ENCODE results near the gene ZNF831. TPM values are rescaled to one million over a fixed set of nuclear protein-coding genes. Genes with fewer than 3 reads are reported as not detected.

The ZNF831 gene
- total RNA-seq, 1 experiment from 2014 or later, result not detected

DNA sequence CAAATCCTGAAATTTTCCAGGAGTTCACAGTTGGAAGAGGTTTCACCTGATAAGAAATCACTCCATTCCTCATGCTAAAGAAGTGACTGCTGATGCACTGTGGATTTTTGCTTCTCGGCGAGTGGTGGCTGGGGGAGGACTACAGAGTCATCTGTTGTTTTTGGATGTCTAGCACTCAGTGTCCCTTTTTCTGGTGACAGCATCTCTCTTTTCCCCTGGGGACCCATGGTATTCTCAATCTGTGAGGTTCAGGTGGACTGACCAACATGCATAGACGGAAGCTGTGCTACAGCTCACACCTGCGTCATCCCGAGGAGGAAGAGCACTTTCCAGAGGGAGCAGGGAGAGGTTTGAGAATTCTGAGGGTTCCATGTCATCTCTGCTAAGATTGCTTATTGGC lies 42.7 kb upstream of the ZNF831 start:
- ChIA-PET POLR2A (interaction anchor here (0.6 kb wide), 1 partner anchor 819 kb away, joined by 3 read pairs; the partner anchor contains the start of genes FAM217B and PPP1R3D), CTCF (no interaction called here)
- no peaks in the 10 kb centered on the region for H3K36me3 Mint-ChIP-seq (ENCODE audit: insufficient read depth, unreplicated experiment)
- no peaks in the 10 kb centered on the region for H3K4me1 Mint-ChIP-seq (ENCODE audit: insufficient read depth, unreplicated experiment)
- no peak overlapping the region for H3K27ac Mint-ChIP-seq (ENCODE audit: low read depth, unreplicated experiment)
- H3K27me3 Mint-ChIP-seq (ENCODE audit: insufficient read depth, unreplicated experiment), result peaks cover 64% of the 10 kb centered on the region
- H3K4me3 Mint-ChIP-seq (ENCODE audit: unreplicated experiment), result no peak overlapping the region
- no peak for DNase-seq (ENCODE audit: unreplicated experiment)
- no peaks in the 10 kb centered on the region for H3K9me3 Mint-ChIP-seq (ENCODE audit: unreplicated experiment)
- BruUV-seq (replicated peaks), result no TSS peak
- intact Hi-C loops (cut with micrococcal nuclease), result no loop called here
- TF ChIP-seq, protein P1, sequence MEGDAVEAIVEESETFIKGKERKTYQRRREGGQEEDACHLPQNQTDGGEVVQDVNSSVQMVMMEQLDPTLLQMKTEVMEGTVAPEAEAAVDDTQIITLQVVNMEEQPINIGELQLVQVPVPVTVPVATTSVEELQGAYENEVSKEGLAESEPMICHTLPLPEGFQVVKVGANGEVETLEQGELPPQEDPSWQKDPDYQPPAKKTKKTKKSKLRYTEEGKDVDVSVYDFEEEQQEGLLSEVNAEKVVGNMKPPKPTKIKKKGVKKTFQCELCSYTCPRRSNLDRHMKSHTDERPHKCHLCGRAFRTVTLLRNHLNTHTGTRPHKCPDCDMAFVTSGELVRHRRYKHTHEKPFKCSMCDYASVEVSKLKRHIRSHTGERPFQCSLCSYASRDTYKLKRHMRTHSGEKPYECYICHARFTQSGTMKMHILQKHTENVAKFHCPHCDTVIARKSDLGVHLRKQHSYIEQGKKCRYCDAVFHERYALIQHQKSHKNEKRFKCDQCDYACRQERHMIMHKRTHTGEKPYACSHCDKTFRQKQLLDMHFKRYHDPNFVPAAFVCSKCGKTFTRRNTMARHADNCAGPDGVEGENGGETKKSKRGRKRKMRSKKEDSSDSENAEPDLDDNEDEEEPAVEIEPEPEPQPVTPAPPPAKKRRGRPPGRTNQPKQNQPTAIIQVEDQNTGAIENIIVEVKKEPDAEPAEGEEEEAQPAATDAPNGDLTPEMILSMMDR (IDR thresholded peaks at IDR 0.05; ENCODE audit: unreplicated experiment), result no peak

DNA sequence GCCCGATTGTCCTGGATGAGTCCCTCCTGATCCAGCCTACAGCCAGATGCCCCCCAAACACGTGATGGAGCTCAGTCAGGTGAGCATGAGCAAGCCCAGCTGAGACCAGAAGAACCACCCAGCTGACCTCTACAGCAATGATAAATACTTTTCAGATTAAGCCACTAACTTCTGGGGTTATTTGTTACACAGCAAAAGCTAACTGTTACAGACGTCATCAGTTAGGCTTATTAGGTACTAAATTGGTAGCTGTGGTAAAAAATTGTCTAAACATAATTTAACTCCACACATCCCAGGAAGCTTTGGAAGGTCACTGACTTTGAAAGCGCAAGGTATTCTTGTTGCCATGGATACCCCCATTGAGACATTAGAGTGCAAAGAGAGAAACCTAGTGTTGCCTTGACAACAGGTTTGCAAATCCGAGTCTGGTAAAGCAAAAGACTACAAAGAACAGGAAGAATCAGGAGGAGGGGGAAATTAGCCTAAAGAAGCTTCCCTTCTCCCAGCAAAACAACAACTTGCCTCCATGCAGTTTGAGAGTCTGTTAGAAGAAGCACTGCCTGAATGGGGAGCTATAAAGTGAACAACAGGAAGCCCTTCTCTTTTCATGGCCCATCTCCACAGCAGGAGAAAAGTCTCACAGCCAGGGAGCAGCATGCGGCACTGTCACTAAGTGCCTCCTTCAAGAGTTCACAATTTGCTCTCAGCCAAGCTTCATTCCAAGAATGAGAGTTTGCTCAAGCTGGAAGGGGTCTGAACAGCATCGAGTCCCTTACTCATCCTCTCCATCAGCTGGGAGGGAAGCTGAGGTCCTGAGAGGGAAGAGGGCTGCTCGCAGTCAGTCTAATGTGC lies 41.7 kb upstream of the ZNF831 start:
- no peak overlapping the region for H3K27ac Mint-ChIP-seq (ENCODE audit: low read depth, unreplicated experiment)
- TF ChIP-seq, protein P1 (IDR thresholded peaks at IDR 0.05; ENCODE audit: unreplicated experiment), result no peak
- H3K4me1 Mint-ChIP-seq (ENCODE audit: insufficient read depth, unreplicated experiment), result no peaks in the 10 kb centered on the region
- BruUV-seq (replicated peaks), result no TSS peak
- H3K4me3 Mint-ChIP-seq (ENCODE audit: unreplicated experiment), result no peak overlapping the region
- intact Hi-C loops (cut with micrococcal nuclease), result no loop called here
- CTCF ChIA-PET, result interaction anchor here (0.6 to 1.5 kb wide), 9 partner anchors 23 to 1914 kb away, joined by 3 to 4 read pairs (median 3); no protein-coding TSS in a partner anchor
- DNase-seq (ENCODE audit: unreplicated experiment), result no peak
- POLR2A ChIA-PET, result no interaction called here
- H3K9me3 Mint-ChIP-seq (ENCODE audit: unreplicated experiment), result no peaks in the 10 kb centered on the region
- H3K27me3 Mint-ChIP-seq (ENCODE audit: insufficient read depth, unreplicated experiment), result peaks cover 74% of the 10 kb centered on the region
- no peaks in the 10 kb centered on the region for H3K36me3 Mint-ChIP-seq (ENCODE audit: insufficient read depth, unreplicated experiment)

DNA sequence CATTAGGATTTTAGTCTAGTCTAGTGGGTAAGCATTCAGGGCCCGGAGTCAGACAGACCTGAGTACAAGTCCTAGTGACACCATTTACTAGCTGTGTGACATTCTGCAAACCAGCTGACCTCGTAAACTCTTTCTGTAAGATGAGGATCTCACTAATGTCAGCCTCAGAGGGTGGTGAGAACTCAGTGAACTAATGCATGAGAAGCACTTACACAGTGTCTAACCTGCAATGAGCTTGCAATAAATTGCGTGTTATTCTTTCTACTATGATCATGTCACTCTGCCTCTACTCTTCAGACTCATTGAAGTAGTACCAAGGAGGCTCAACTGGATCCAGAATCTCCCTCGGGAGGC lies 41.1 kb upstream of the ZNF831 start:
- H3K27ac Mint-ChIP-seq (ENCODE audit: low read depth, unreplicated experiment), result no peak overlapping the region
- intact Hi-C loops (cut with micrococcal nuclease), result no loop called here
- TF ChIP-seq, protein P1 (IDR thresholded peaks at IDR 0.05; ENCODE audit: unreplicated experiment), result no peak
- CTCF ChIA-PET, result interaction anchor here (0.6 to 1.5 kb wide), 8 partner anchors 24 to 686 kb away, joined by 3 to 4 read pairs (median 4); no protein-coding TSS in a partner anchor
- no peak for DNase-seq (ENCODE audit: unreplicated experiment)
- BruUV-seq (replicated peaks), result no TSS peak
- POLR2A ChIA-PET, result no interaction called here
- H3K4me3 Mint-ChIP-seq (ENCODE audit: unreplicated experiment), result no peak overlapping the region
- no peaks in the 10 kb centered on the region for H3K9me3 Mint-ChIP-seq (ENCODE audit: unreplicated experiment)
- no peaks in the 10 kb centered on the region for H3K4me1 Mint-ChIP-seq (ENCODE audit: insufficient read depth, unreplicated experiment)
- peaks cover 78% of the 10 kb centered on the region for H3K27me3 Mint-ChIP-seq (ENCODE audit: insufficient read depth, unreplicated experiment)
- no peaks in the 10 kb centered on the region for H3K36me3 Mint-ChIP-seq (ENCODE audit: insufficient read depth, unreplicated experiment)

DNA sequence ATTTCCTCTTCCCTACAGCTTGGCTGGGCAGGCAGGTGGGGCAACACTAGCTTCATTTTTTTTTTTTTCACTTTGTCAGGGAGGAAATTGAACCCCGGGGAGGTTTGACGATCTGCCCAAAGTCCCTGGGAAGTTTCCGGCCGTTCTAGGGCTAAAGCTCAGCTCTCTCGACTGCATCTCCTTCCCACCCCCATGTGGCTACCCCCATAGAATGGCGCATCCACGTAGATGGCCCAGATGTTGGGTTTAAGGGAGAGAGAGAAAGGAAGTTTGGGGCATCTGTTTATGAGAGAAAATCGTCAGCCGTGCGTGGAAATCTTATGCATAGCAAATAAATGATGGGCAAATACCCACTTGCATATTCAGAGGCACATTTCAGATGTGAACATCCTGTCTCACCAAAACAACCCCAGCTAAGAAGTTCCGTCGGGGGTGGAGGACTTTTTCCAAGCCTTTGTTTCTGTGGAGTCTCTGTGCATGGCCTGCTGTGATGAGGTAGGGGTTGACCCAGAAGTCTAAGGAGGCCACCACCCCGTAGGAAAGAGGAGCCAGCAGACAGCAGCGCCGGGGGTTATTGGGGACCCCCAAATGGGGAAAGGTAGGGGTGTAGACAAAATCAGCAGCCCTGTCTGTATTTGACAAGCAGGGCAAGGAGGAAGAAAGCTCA lies 40.5 kb upstream of the ZNF831 start:
- H3K36me3 Mint-ChIP-seq (ENCODE audit: insufficient read depth, unreplicated experiment), result no peaks in the 10 kb centered on the region
- TF ChIP-seq, protein P1 (IDR thresholded peaks at IDR 0.05; ENCODE audit: unreplicated experiment), result no peak
- ChIA-PET CTCF (interaction anchor here (0.6 to 1.5 kb wide), 7 partner anchors 24 to 687 kb away, joined by 3 to 4 read pairs (median 4); no protein-coding TSS in a partner anchor), POLR2A (no interaction called here)
- H3K4me3 Mint-ChIP-seq (ENCODE audit: unreplicated experiment), result no peak overlapping the region
- no peaks in the 10 kb centered on the region for H3K9me3 Mint-ChIP-seq (ENCODE audit: unreplicated experiment)
- no TSS peak for BruUV-seq (replicated peaks)
- H3K4me1 Mint-ChIP-seq (ENCODE audit: insufficient read depth, unreplicated experiment), result no peaks in the 10 kb centered on the region
- H3K27me3 Mint-ChIP-seq (ENCODE audit: insufficient read depth, unreplicated experiment), result peaks cover 77% of the 10 kb centered on the region
- intact Hi-C loops (cut with micrococcal nuclease), result no loop called here
- no peak overlapping the region for H3K27ac Mint-ChIP-seq (ENCODE audit: low read depth, unreplicated experiment)
- no peak for DNase-seq (ENCODE audit: unreplicated experiment)

Data from MCF 10A (cell line).